Psoas muscle (tissue), 8 donors: ENCODE results near the gene CEP135. TPM values are rescaled to one million over a fixed set of nuclear protein-coding genes. Genes with fewer than 3 reads are reported as not detected.

Experiments used
- ATAC-seq, 4 donors: fragments of 200-7000 bp; cut with Tn5 transposase; one replicate each; pipeline ENCODE4 v1.9.1; 2020; ENCODE audit warnings: moderate library complexity in 3 of 4, mild to moderate bottlenecking in 2 of 4
- DNase-seq, 2 donors: peaks; one replicate each; pipeline ENCODE4 v3.0.0-alpha.2; 2020
- H3K27ac ChIP-seq: fragments of 200-600 bp; one replicate; pipeline ENCODE4 v1.8.0; 2022
- H3K27me3 ChIP-seq, 3 donors: fragments of 200-600 bp in 1 of 3; one replicate each; pipeline versions ENCODE4 v1.6.1 to v1.8.0; 2013 to 2022; ENCODE audit warnings: low read length in 2 of 3, mild to moderate bottlenecking in 2 of 3, moderate library complexity in 1 of 3; ENCODE audit not compliant: insufficient read depth in 3 of 3
- H3K36me3 ChIP-seq, 2 donors: fragments of 200-600 bp in 1 of 2; one replicate each; pipeline versions ENCODE4 v1.6.1 to v1.8.0; 2013 to 2022; ENCODE audit warnings: low read depth in 1 of 2, mild to moderate bottlenecking in 1 of 2, moderate library complexity in 1 of 2; ENCODE audit not compliant: insufficient read depth in 1 of 2
- H3K4me1 ChIP-seq: fragments of 200-600 bp; one replicate; pipeline ENCODE4 v1.8.0; 2022
- H3K4me3 ChIP-seq: fragments of 200-600 bp; one replicate; pipeline ENCODE4 v1.8.0; 2022; ENCODE audit warnings: mild to moderate bottlenecking
- H3K9me3 ChIP-seq: fragments of 200-600 bp; one replicate; pipeline ENCODE4 v1.8.0; 2022
- CTCF ChIP-seq: fragments of 200-600 bp; IDR thresholded peaks from one replicate; pipeline ENCODE4 v1.8.0; 2022; ENCODE audit warnings: antibody characterized with exemption
- WGBS, 3 donors: extraction: QIAGEN DNeasy Blood & Tissue Kit; methylation state at CpG; one replicate each; pipeline versions ENCODE4 v1.1.6 to v1.1.7; 2013; 5-methylcytosine and 5-hydroxymethylcytosine counted together
- intact Hi-C, 2 donors: fragments of 100-400 bp; cut with DNase I; formaldehyde crosslinking; loops; one replicate each; pipeline versions ENCODE4 v1.11.0 to v1.14.2; 2022
- polyA plus RNA-seq, 3 donors: library from polyadenylated mRNA; stranded (reverse); fragments of 200-250 nt; gene quantifications; one replicate each; pipeline ENCODE4 v1.2.3, GENCODE V29; 2013
- total RNA-seq, 4 donors: library from RNA; stranded (reverse); fragmentation: NEBNext Ultra II Directional in 2 of 4; extraction: Animal tissue kit (Norgen Biotek cat#: 25700) in 2 of 4; gene quantifications; one replicate each; pipeline versions ENCODE4 v1.2.1 to v1.2.4, GENCODE V29; 2021 to 2023
- donor health status: healthy with polysubstance abuse.
- donor health status: DM: no; HTN: no; CAD: no; lungs with moderate emphysema.
- donor health status: Bipolar disorder and iron deficiency.
- donor health status: healthy.
- donor health status: DM: yes; HTN: yes; CAD: no.
- donor health status: DM: no; HTN: no; CAD: no.
- donor health status: DM: no; HTN: no; CAD: no.
- donor health status: DM: yes; HTN: yes; CAD: no.

CEP135 gene
- total and polyA plus RNA-seq, 7 donors: 0.55 to 2.0 (median 1.6) TPM

GRCh38 chr4:55920571-55920970 is 28.2 kb upstream of the CEP135 start:
- 22 to 24% (median 24%) methylated on average over 5 of the region's 5 CpGs for WGBS, 3 donors
- Histone ChIP-seq H3K4me1 (no peaks in the 10 kb centered on the region), H3K4me3 (no peak overlapping the region), H3K36me3 (no peaks in the 10 kb centered on the region), H3K9me3 (no peaks in the 10 kb centered on the region), H3K27ac (no peak overlapping the region), H3K27me3 (peaks cover 0 to 2% (median 0%) of the 10 kb centered on the region in 3 donors)
- TF ChIP-seq CTCF: no peak
- intact Hi-C loops: no loop called here
- DNase-seq: no peak
- ATAC-seq: peak; percentile 44 to 64 (median 50)

- Histone ChIP-seq H3K27ac (no peak overlapping the region), H3K27me3 (peaks cover 0 to 2% (median 0%) of the 10 kb centered on the region in 3 donors), H3K36me3 (no peaks in the 10 kb centered on the region), H3K4me3 (no peak overlapping the region), H3K9me3 (no peaks in the 10 kb centered on the region), H3K4me1 (no peaks in the 10 kb centered on the region)
- WGBS, 3 donors: 72 to 76% (median 74%) methylated on average over 3 of the region's 3 CpGs
- no peak for TF ChIP-seq CTCF
- intact Hi-C loops: no loop called here
- no peak for ATAC-seq
- DNase-seq: no peak
These were observed 27.7 kb upstream of the CEP135 start for GRCh38 chr4:55921093-55921492.

- Histone ChIP-seq H3K9me3 (no peaks in the 10 kb centered on the region), H3K4me3 (no peak overlapping the region), H3K4me1 (no peaks in the 10 kb centered on the region), H3K27me3 (no peaks in the 10 kb centered on the region), H3K27ac (no peak overlapping the region), H3K36me3 (no peaks in the 10 kb centered on the region)
- ATAC-seq (no peak), DNase-seq (no peak)
- 77 to 80% (median 78%) methylated on average over 4 of the region's 4 CpGs for WGBS, 3 donors
- TF ChIP-seq CTCF: no peak
- intact Hi-C loops: no loop called here
These were observed 23.5 kb upstream of the CEP135 start for GRCh38 chr4:55925241-55925640.

GRCh38 chr4:55926610-55927009 is 22.1 kb upstream of the CEP135 start:
- DNase-seq (no peak), ATAC-seq (no peak)
- no peak overlapping the region for H3K4me3 ChIP-seq
- no peak for TF ChIP-seq CTCF
- intact Hi-C loops: no loop called here
- H3K27me3 ChIP-seq: no peaks in the 10 kb centered on the region
- H3K36me3 ChIP-seq: no peaks in the 10 kb centered on the region
- no peaks in the 10 kb centered on the region for H3K9me3 ChIP-seq
- H3K4me1 ChIP-seq: no peaks in the 10 kb centered on the region
- no peak overlapping the region for H3K27ac ChIP-seq

- ATAC-seq (no peak), DNase-seq (no peak)
- H3K4me3 ChIP-seq: no peak overlapping the region
- TF ChIP-seq CTCF: no peak
- WGBS, 3 donors: 77 to 84% (median 82%) methylated on average over 2 of the region's 2 CpGs
- H3K27me3 ChIP-seq: no peaks in the 10 kb centered on the region
- intact Hi-C loops: no loop called here
- H3K36me3 ChIP-seq: no peaks in the 10 kb centered on the region
- no peaks in the 10 kb centered on the region for H3K9me3 ChIP-seq
- no peak overlapping the region for H3K27ac ChIP-seq
- no peaks in the 10 kb centered on the region for H3K4me1 ChIP-seq
These were observed 20.8 kb upstream of the CEP135 start for GRCh38 chr4:55927803-55928437.
